Suprapubic skin (tissue), 4 donors: Measurements from ENCODE around the gene CCDC88A.

Source experiments
- CTCF ChIP-seq, 2 donors: fragments of 200-600 bp in 1 of 2; fragments of 450-650 bp in 1 of 2; sonication (generic) in 1 of 2; IDR thresholded peaks; one replicate each; pipeline ENCODE4 v1.5.1; 2016 to 2019; ENCODE audit warnings: antibody characterized with exemption in 2 of 2, mild to moderate bottlenecking in 1 of 2, moderate library complexity in 1 of 2
- POLR2A ChIP-seq, 2 donors: fragments of 450-650 bp; IDR thresholded peaks; one replicate each; pipeline ENCODE4 v1.6.1; 2017; ENCODE audit warnings: antibody characterized with exemption in 2 of 2, mild to moderate bottlenecking in 2 of 2, moderate library complexity in 2 of 2
- POLR2AphosphoS5 ChIP-seq, 3 donors: sonication (generic); formaldehyde crosslinking; IDR thresholded peaks; one replicate each; pipeline ENCODE4 v1.6.1; 2017; ENCODE audit warnings: antibody characterized with exemption in 3 of 3

GRCh38 chr2:55408918-55409868 is 10.5 kb downstream of the CCDC88A start:
- TF ChIP-seq CTCF (IDR thresholded peaks at IDR 0.05) = no peak
- TF ChIP-seq POLR2AphosphoS5 (IDR thresholded peaks at IDR 0.05) = no peak
- TF ChIP-seq POLR2A (IDR thresholded peaks at IDR 0.05) = no peak
